Stimulated activated CD4-positive, alpha-beta T cell treated with anti-CD3 and anti-CD28 coated beads, Interleukin-4, amount 100 ng/mL, for 4 hours (primary cell): ENCODE results near the gene TSEN2.
"Not testable (repeated sequence)": the region's sequence is repeated elsewhere in the genome, so short reads cannot be mapped to it uniquely, and the experiment has no call there.

Experiments used
- DNase-seq, 2 experiments: peaks; one replicate each; pipeline ENCODE4 v3.0.0-alpha.2; 2020

TSEN2 gene

GRCh38 chr3:12484198-12484982 lies at the start of gene TSEN2:
Gene TSEN2 (plus strand): TSS chr3:12484480. CDS start chr3:12489801, 5,321 bp downstream.
- DNase-seq: peak; percentile 93 to 97

- DNase-seq: no peak
These were observed 47.6 kb upstream of the TSEN2 start for GRCh38 chr3:12436514-12437220.

- no peak for DNase-seq
These were observed 47.1 kb upstream of the TSEN2 start for GRCh38 chr3:12437221-12437605.

GRCh38 chr3:12437861-12438260 lies 46.4 kb upstream of the TSEN2 start:
- DNase-seq: no peak

- no peak for DNase-seq
These were observed 46.0 kb upstream of the TSEN2 start for GRCh38 chr3:12438318-12438717.

- no peak for DNase-seq
These were observed 44.9 kb upstream of the TSEN2 start for GRCh38 chr3:12439161-12439940.

GRCh38 chr3:12440927-12441714 lies 43.2 kb upstream of the TSEN2 start:
- no peak for DNase-seq

GRCh38 chr3:12442654-12443501 lies 41.4 kb upstream of the TSEN2 start:
- no peak for DNase-seq

- DNase-seq: no peak
These were observed 40.3 kb upstream of the TSEN2 start for GRCh38 chr3:12443781-12444522.

- no peak for DNase-seq
These were observed 39.5 kb upstream of the TSEN2 start for GRCh38 chr3:12444582-12445471.

GRCh38 chr3:12445523-12446240 lies 38.6 kb upstream of the TSEN2 start:
- DNase-seq: no peak

GRCh38 chr3:12446298-12446697 lies 38.0 kb upstream of the TSEN2 start:
- DNase-seq: no peak

- no peak for DNase-seq
These were observed 37.2 kb upstream of the TSEN2 start for GRCh38 chr3:12447075-12447474.

GRCh38 chr3:12448404-12449202 lies 35.7 kb upstream of the TSEN2 start:
- DNase-seq: not testable (repeated sequence)

- no peak for DNase-seq
These were observed 34.2 kb upstream of the TSEN2 start for GRCh38 chr3:12449889-12450682.

GRCh38 chr3:12451481-12451880 lies 32.8 kb upstream of the TSEN2 start:
- DNase-seq: no peak

GRCh38 chr3:12451960-12452359 lies 32.3 kb upstream of the TSEN2 start:
- DNase-seq: no peak
